NT2/D1 (cell line): ENCODE measurements around the gene ZNF606.

Source experiments
- SUZ12 ChIP-seq: IDR thresholded peaks from 2 replicates; pipeline ENCODE4 v1.6.1; 2011; ENCODE audit not compliant: insufficient read length, insufficient read depth; ENCODE audit errors: extremely low read depth
- YY1 ChIP-seq: IDR thresholded peaks from 2 replicates; pipeline ENCODE4 v1.6.1; 2011; ENCODE audit not compliant: insufficient read length, insufficient read depth
- ZNF274 ChIP-seq: IDR thresholded peaks from 2 replicates; pipeline ENCODE4 v1.6.1; 2011; ENCODE audit warnings: mild to moderate bottlenecking, low read depth, low read length

GRCh38 chr19:58020129-58020528, 17.5 kb upstream of the ZNF606 start:
- TF ChIP-seq YY1 (no peak), ZNF274 (no peak), SUZ12 (no peak)
